GM18505 (cell line): Measurements from ENCODE around the gene ACOD1.
A peak's percentile ranks its signal among the peaks of the same experiment; 100 is the strongest.
"Not testable (repeated sequence)": the region's sequence is repeated elsewhere in the genome, so short reads cannot be mapped to it uniquely, and the experiment has no call there.

ENCODE experiments used
- ATAC-seq: cut with Tn5 transposase; IDR thresholded peaks from one replicate; pipeline ENCODE4 v1.9.1; 2021; ENCODE audit not compliant: unreplicated experiment
- POLR2A ChIP-seq: IDR thresholded peaks from 4 replicates; pipeline ENCODE4 v1.6.1; 2011; ENCODE audit warnings: borderline replicate concordance; ENCODE audit not compliant: insufficient read depth, insufficient read length; ENCODE audit errors: extremely low read depth

Gene ACOD1

GRCh38 chr13:76948149-76948548 is at the start of gene ACOD1:
Gene ACOD1 (plus strand): TSS chr13:76948511. CDS start chr13:76948559, 48 bp downstream.
- ATAC-seq = no peak
- TF ChIP-seq POLR2A = no peak

GRCh38 chr13:76899066-76899465 is 49.2 kb upstream of the ACOD1 start:
- not testable (repeated sequence) for ATAC-seq

GRCh38 chr13:76903544-76904162 is 44.7 kb upstream of the ACOD1 start:
- no peak for TF ChIP-seq POLR2A
- ATAC-seq = peak; percentile 88

GRCh38 chr13:76904507-76904906 is 43.8 kb upstream of the ACOD1 start:
- no peak for ATAC-seq
- no peak for TF ChIP-seq POLR2A

GRCh38 chr13:76912476-76912875 is 35.8 kb upstream of the ACOD1 start:
- TF ChIP-seq POLR2A = no peak
- no peak for ATAC-seq

GRCh38 chr13:76913898-76914297 is 34.4 kb upstream of the ACOD1 start:
- no peak for ATAC-seq
- no peak for TF ChIP-seq POLR2A

- ATAC-seq = no peak
- TF ChIP-seq POLR2A = no peak
Measured at GRCh38 chr13:76917095-76917494, 31.2 kb upstream of the ACOD1 start.

- not testable (repeated sequence) for ATAC-seq
Measured at GRCh38 chr13:76917755-76918481, 30.4 kb upstream of the ACOD1 start.

GRCh38 chr13:76921516-76921915 is 26.8 kb upstream of the ACOD1 start:
- no peak for ATAC-seq
- TF ChIP-seq POLR2A = no peak

- no peak for ATAC-seq
- no peak for TF ChIP-seq POLR2A
Measured at GRCh38 chr13:76925115-76925514, 23.2 kb upstream of the ACOD1 start.

GRCh38 chr13:76927955-76928354 is 20.4 kb upstream of the ACOD1 start:
- no peak for ATAC-seq
- TF ChIP-seq POLR2A = no peak

- ATAC-seq = no peak
- no peak for TF ChIP-seq POLR2A
Measured at GRCh38 chr13:76928456-76928855, 19.9 kb upstream of the ACOD1 start.

GRCh38 chr13:76929320-76929719 is 19.0 kb upstream of the ACOD1 start:
- no peak for TF ChIP-seq POLR2A
- ATAC-seq = no peak

- no peak for TF ChIP-seq POLR2A
- ATAC-seq = no peak
Measured at GRCh38 chr13:76929851-76930374, 18.4 kb upstream of the ACOD1 start.

- TF ChIP-seq POLR2A = no peak
- no peak for ATAC-seq
Measured at GRCh38 chr13:76932076-76932475, 16.2 kb upstream of the ACOD1 start.

GRCh38 chr13:76934671-76935070 is 13.6 kb upstream of the ACOD1 start:
- ATAC-seq = no peak
- TF ChIP-seq POLR2A = no peak
